HG03439 (cell line): Measurements from ENCODE around the gene LEMD2.
"Not testable (repeated sequence)": the region's sequence is repeated elsewhere in the genome, so short reads cannot be mapped to it uniquely, and the experiment has no call there.

Experiments
- ATAC-seq: cut with Tn5 transposase; IDR thresholded peaks from one replicate; pipeline ENCODE4 v1.9.1; 2021; ENCODE audit warnings: mild to moderate bottlenecking, moderate library complexity; ENCODE audit not compliant: unreplicated experiment

The LEMD2 gene

DNA sequence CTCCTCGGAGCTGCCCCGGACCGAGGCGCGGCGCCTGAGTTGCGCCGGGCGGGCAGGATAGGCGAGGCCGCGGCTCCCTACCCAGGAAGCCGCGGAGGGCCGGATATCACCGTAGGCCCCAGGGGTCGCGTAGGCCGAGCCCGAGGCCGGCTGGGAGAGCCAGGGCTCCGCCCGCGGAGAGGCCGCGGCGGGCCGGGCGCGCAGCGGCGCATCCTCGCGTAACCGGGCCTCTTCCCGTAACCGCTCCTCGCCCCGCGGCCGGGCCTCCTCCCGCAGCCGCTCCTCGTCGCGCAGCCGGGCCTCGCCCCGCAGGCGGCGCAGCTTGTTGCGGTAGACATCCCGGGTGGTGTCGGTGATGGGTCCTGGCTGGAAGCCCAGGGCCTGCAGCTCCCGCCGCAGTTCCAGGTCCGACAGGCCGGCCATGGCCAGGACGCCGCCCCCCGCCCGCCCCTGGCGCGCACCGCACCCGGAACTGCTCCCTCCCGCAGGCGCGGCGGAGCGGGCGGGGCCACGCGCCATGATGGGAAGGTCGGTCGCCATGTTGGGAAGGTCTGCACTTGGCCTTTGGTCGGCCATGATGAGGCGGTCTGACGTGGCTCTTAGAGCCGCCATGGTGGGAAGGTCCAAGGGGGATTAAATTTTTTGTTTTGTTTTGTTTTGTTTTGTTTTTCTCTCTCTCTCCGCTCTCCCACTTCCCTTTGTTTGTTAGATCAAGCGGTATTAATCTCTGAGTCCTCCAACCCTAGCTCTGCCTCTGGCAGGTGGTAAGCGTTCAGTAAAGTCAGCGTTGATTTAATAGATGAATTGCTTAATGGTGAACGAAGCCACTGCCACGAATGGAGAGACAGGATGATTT lies at the start of gene LEMD2:
Gene LEMD2, minus strand, starts transcription at position 437 of the 856 bp plus-strand sequence. Its CDS starts 14 bp downstream, at position 423.
- peak; percentile 84 for ATAC-seq

DNA sequence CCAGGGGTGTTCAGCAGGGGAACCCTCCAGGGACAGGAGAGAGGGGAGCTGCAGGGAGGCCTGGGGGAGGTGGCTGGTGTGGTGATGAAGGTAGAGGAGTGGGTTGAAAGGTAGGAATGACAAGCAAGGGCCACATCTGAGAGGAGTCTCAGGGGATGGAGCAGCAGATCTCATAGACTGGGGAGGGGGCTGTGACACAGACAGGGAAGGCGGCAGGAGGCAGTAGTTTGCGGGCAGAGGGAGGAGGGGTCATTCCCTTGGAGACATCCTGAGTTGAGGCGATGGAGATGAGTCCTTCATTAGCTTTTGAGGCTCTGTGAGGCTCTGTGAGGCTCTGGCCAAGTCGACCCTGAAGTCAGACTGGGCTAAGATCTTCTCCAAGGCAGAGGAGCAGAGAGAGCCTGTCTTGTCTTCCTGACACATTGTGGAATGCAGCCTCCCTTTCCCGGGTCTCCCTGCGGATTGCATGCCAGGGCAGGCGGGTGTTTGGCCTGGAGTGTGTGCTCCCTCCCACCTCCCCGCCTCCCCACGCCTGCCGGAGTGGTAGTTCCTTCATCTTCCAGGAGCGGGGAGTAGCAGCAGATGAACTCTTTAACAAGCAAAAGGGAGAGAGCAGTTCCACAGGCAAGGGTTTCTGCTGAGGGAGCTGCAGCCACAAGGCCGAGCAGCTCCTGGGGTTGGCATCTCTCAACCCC lies 49.2 kb upstream of the LEMD2 start:
- no peak for ATAC-seq

DNA sequence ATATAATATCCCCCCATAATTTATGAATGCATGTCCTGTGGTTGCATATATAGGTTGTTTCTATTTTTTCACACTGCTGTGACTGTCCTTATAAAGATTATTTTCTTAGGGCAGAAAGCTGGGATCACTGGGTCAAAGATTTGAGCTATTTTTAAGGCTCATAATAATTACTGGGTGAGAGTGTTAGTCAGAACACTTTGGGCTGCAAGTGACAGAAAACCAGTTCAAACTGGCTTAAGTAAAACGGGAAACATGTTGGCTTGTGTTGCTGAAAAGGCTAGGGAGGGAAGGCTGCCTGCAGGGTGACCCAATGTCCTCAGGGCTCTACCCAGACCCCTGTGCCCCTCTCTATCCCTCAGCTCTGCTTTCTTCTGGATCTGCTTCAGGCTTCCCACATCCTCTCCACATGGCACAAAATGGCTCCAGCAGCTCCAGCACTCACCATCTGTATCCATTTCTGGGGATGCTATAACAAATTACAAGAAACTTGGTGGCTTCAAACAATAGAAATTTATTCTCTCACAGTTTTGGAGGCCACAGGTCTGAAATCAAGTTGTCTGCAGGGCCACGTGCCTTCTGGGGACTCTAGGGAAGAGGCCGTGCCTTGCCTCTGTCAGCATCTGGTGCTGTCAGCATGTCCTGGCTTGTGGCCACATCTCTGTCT lies 48.0 kb upstream of the LEMD2 start:
- ATAC-seq, result no peak

DNA sequence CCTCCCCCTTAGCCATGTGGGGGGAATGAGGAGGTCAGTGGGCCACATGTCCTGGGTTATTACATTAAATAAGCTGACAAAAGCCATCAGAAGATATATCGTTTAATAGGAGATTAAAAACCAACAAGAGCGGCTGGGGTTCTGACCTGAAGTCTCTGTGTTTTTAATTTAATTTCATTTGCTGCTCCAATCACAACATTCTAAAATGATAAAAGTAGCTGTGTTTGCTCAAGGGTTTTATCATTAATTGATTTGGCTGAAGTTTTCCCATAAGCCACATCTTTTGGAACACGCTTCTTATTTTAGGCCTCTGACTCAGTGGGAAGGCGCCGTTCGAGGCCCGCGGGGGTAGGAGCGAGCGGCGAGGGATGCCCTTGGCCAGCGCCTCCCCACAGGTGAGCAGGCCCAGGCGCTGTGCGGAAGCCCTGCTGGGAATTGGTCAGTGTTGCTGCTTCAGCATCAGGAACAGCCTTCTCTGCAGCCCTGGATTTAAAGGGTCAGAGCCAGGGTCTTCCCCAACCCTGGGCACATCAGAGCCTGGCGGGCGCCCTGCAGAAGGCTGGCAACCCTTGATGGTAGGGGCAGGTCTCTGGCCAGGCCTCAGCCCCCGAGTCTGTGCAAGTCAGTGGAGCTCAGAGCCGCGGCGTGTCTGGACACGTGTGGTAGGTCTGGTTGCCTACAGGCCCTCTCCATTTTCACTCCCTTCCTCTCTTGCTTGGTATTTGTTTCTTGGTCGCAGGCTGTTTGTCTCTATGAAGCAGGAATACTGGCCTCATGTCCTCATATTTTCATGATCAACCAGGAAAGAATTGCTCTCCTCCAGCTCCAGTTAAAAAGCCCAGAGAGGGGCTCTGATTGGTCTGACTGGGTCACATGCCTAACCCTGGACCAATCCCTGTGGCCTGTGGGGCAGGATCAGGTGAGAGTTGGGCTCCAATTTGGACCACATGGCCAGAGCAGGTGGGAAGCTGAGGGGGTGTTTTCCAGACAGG lies 45.8 kb upstream of the LEMD2 start:
- no peak for ATAC-seq

DNA sequence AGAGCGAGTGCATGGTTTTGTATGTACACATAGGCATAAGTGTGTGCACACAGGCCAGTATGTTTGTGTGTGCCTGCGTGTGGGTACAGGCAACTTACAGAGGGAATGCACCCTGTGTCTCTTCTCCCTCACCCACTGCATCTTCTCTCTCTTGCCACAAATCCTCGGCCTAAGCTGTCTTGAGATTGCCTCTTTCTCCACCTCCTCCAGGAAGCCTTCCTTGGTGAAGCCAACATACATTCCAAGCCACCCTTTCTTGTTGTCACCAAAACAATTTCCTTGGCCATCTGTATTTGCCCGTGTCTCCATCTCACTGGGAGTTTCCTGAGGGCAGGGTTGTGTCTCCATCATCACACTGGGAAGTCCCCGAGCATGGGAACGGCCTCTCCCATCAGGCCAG lies 44.7 kb upstream of the LEMD2 start:
- ATAC-seq, result no peak

DNA sequence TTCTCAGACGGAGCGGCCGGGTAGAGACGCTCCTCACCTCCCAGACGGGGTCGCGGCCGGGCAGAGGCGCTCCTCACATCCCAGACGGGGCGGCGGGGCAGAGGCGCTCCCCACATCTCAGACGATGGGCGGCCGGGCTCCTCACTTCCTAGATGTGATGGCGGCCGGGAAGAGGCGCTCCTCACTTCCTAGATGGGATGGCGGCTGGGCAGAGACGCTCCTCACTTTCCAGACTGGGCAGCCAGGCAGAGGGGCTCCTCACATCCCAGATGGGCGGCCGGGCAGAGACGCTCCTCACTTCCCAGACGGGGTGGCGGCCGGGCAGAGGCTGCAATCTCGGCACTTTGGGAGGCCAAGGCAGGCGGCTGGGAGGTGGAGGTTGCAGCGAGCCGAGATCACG lies 43.9 kb upstream of the LEMD2 start:
- ATAC-seq, result not testable (repeated sequence)

DNA sequence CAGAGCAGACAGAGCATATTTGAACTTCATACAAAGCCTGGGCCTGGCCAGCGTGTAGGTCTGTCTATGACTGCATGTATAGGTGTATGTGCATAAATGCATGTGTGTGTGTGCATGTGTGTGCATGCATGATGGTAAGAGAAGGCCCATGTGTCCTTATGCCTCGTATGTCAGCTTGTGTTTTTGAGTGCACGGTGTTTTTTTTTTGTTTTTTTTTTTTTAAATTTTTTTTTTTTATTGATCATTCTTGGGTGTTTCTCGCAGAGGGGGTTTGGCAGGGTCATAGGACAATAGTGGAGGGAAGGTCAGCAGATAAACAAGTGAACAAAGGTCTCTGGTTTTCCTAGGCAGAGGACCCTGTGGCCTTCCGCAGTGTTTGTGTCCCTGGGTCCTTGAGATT lies 42.8 kb upstream of the LEMD2 start:
- not testable (repeated sequence) for ATAC-seq

DNA sequence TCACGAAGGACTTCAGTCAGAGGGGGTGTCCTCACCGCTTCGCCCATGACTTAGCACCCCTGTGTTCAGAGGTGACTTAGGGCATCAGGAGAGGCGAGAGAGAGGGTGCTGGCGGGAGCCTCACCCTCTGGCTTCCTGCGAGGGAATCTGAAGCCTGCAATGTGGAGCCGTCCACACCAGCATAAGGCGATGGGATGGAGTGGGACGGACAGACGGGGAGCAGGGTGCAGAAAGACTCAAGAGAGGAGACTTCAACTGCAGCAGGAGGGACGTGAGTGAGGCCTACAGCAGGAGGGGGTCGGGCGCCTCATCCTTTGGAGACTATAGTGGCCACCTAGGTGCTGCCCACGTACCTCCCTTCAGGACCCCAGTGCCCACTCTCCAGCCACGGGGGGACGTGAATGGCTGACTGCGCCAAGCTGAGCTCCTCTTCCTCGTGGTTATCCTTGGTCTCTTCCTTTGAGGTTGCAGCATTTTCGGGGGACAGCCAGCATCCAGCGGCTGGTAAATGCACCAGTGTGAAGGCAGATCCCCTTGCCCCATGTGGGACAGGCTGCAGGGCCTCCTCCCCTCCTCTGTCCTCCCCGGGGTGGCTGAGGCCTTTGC lies 41.8 kb upstream of the LEMD2 start:
- no peak for ATAC-seq

DNA sequence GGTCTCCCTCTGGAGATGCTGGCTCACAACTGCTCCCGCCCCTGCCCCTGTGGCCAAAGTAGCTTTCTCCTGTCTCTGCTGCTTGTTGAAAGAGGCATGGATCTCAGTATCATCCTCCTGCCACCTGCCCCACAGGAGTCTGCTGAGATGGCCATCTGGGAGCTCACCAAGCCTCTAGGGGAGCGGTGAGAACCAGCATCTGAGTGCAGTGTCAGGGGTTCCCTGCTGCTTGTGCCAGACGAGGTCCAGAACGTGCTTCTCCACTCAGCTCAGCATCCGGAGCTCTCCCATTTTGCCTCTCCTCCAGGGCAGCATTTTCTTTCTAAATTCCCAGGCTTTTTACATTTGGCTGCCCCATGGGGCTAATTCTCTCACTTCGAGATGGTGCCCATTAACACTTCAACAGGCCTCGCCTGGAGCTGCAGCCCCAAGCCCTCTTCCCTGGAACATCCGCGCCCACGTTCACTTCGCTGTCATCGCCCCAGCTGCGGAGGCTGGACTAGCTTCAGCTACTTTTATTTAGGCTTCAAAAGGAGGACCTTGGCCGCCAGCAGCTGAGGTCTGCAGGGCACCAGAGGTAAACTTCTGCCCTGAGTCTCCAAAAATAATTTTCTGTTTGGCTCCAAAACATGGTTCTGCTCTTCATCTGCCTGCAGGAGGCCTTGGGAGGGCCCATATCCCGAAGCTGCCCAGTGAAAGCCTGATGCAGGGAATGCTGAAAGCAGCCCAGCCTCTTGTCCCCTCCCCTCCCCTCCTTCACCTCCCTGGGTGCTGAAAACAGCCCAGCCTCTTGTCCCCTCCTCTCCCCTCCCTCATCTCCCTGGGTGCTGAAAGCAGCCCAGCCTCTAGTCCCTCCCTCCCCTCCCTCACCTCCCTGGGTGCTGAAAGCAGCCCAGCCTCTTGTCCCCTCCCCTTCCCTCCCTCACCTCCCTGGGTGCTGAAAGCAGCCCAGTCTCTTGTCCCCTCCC lies 40.1 kb upstream of the LEMD2 start:
- no peak for ATAC-seq

DNA sequence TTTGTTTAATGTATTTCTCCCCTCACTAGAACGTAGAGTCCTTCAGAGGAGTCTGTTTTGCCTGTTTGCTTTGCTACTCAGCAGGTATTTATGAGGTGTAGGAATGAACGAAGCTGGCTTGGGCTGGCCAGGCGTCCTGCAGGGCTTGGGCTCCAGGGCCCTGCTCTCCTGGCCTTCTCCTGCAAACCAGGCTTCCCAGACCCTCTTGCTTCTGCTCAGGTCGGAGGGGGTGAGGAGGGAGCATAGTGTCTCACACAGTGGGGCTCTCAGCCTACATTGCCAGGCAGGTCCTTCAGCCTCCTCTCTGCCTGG lies 39.5 kb upstream of the LEMD2 start:
- ATAC-seq, result no peak

DNA sequence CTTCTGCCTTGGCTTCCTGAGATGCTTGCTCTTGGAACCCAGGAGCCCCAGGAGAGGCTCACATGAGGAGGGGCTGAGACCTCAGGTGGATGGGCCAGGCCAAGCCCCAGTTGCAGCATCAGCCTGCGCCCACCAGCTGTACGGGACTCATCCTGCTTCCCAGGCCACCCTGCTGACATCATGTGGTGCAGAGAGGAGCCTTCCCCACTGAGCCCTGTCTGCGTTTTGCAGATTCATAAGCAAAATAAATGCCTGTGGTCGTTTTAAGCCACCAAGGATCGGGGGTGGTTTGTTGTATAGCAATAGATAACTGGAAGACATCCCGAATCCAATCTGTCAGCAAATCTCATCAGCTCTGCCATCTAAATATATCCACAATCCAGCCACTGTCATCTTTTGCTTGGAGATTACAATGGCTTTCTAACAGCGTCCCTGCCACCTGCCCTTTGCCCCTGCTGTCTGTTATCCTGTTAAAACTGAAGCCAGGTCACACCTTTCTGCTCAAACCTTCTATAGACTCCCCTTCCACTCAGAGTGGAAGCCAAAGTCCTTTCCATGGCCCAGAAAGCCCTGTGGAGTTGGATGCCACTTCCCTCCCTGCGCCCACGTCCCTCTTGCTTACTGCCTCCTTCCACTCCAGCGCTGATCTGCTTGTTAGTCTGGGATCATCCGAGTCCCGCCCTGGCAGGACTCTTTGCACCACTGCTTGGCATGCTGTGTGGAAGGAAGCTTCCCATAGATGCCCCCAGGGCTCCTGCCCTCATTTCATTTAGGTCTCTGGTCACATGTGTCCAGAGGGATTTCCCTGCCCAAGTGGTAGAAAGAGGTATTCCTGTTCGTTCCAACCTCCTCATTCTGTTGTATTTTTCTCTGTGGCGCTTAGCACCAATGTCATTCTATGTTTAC lies 38.9 kb upstream of the LEMD2 start:
- ATAC-seq, result no peak

DNA sequence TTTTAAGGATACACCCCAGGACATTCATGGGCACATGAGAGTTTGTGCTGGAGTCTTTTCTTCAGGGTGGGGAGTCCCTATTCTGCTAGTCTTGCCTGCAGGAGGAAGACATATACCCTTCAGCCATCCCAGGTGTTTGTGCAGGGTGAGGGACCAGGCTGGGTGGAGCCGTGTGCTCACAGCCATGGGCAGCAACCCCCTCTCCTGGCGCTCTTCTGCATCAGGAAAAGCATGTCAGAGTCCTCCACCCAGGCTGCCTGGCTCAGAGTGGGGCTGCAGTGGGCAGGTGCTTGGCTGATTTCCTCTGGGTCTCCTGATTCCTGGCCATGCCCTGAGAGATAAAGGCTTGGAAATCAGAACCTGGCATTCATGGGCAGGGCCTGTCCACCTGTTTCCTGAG lies 37.6 kb upstream of the LEMD2 start:
- ATAC-seq, result no peak

DNA sequence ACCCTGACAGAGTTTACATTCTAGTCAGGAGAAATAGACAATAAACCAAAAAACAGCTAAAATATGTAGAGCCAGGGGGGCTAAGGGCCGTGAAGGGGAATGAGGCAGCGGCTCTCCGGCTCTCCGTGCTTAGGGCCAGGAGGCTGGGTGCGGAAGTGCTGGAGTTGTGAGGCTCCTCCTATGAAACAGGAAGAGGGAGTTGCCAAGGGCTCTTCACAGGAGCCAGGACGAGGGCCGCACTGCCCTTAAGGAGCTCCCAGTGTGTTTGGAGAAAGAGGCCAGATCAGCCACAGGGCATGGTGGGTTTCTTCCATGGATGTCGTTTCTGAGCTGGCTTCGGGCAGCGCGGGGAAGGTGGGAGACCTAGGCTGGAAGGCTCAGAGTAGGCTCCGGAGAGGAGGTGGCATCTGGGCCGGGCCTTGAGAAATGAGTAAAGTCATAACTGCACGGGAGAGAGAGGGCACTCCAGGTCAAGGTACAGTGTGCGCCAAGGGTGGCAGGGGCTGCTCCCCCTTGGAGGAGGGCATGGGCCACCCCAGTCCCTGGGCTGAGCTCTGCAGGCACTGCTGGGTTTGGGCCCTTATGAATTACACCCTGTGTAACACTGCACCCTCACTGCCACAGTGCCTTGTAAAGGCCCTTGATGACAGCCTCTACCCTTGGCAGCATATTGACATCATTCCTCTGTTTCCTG lies 35.7 kb upstream of the LEMD2 start:
- no peak for ATAC-seq

DNA sequence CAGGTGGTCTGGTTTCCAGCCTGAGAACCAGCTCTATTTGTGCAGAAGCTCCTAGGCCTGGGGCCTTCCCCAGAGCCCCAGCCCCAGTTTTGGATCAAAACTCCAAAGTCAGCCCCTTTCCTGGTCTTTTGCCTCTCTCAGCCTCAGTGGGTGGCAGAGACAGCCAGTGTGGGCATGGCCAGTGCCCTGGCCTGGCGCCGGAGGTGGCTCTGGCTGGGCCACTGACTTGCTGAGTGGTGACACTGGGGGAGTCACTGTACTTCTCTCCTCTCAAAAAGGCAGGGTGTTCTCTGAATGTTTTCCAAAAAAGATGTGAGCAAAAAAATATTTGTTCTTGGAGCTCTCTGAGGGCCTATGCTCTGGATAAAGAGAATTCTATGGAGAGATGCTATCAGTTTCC lies 34.9 kb upstream of the LEMD2 start:
- no peak for ATAC-seq

DNA sequence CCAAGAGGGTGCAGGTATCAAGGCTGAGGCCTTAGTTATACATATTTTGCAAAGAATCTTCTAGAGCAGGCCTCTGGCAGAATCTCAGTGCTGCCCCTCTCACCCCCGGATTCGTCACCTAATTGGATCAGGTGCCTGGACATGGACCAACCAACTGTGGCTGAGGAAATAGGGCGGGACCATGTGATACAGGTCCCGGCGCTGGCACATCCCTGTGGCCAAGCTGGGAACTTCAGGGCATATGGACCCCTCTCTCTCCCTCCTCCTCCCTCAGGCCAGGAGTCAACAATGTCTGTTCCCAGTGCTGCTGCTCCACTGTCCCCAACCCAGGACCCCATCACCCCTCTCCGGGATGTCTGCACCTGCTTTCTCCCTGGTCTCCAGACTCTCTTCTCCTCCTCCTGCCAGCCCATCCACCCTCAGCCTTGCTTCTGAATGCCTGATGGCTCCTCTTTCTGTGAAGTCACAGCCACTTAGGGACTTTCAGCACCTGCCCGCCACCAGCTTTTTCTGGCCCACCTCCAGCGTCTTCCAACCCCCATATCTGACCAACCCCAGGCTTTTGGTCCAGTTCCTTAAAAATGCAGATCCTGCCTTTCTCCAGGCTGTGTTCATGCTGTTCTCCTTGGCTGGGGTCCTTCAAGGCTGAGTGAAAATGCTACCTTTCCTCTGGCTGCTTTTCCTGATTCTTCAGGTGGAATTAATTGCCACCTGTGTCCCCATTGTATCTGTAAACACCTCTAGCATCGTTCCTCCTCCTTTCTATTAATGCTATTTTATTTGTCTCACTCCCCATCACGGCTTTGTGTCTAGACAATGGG lies 33.9 kb upstream of the LEMD2 start:
- ATAC-seq, result no peak

DNA sequence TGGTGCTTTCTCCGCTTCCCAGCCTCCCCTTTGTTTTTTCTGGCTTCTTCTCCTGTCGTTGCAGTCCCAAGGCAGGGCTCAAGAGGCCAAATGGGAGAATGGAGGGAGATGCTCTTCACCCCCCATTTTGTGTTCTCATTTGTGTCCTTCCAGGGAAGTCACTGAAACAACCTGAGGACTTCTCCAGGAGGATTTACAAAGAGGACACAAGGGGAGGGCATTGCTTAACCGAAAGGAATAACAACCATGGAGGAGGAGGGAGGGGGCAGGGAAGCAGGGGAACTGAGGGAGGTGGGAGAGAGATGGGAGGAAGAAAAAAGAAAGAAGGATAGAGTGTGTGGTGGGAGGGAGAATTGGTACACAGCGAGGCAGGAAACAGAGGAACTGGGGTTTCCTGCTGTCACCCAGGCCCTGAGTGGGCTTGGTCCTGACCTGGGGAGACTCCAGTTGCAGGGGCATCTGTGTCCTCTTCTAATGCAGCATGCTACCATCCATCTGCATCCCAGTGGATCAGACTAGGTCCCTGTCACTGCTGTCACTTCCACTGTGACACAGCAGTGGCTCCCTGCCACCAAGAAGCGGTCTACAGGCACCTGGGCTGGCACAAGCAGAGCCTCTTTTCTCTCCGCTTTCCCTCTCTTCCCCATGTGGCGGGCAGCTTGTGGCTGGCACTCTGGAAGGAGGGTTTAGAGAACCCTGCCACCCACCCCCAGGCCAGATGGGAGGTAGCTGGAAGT lies 32.0 kb upstream of the LEMD2 start:
- no peak for ATAC-seq
